ENCODE results near the gene BCO1. TPM values are rescaled to one million over a fixed set of nuclear protein-coding genes. Genes with fewer than 3 reads are reported as not detected.

The BCO1 gene
- total and polyA plus RNA-seq, 4 donors = 0.11 to 0.50 (median 0.29) TPM

GRCh38 chr16:81279392-81279791 lies 40.9 kb downstream of the BCO1 start (continued):
- TF ChIP-seq, protein P1, sequence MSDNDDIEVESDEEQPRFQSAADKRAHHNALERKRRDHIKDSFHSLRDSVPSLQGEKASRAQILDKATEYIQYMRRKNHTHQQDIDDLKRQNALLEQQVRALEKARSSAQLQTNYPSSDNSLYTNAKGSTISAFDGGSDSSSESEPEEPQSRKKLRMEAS (IDR thresholded peaks at IDR 0.05) = no peak
- TF ChIP-seq JUND (IDR thresholded peaks at IDR 0.05) (no peak), NR2F2 (IDR thresholded peaks at IDR 0.05) (no peak)

DNA sequence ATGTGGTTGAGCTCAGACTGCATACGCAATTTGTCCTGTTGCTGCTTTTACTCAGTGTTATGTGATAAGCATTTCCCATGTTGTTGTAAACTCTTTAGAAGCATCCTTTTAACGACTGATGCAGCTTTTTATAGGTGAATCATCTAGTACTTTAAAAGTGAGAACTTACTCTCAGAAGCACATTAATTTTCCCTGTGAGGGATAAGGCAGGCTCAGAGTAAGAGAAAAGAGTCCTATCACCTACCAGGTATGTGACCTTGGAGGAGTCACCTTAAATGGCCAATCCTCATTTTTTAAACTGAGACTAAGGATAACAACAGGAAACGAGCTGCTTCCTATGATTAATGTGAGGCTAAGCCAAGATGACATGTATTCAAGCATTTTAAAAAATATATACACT lies 41.9 kb downstream of the BCO1 start:
- Histone ChIP-seq H3K9ac (ENCODE audit: low read depth in 1 of 2, low read length in 2 of 2) (no peak overlapping the region), H3K27me3 (ENCODE audit: control insufficient read depth in 4 of 4, insufficient read depth in 4 of 4, low read length in 3 of 4) (no peaks in the 10 kb centered on the region), H3K4me3 (ENCODE audit: low read depth in 1 of 3, low read length in 3 of 3) (no peak overlapping the region), H3K9me3 (ENCODE audit: control insufficient read depth in 4 of 4, low read length in 3 of 4) (no peaks in the 10 kb centered on the region), H3K4me1 (ENCODE audit: control insufficient read depth in 4 of 4, insufficient read depth in 4 of 4, low read length in 3 of 4) (no peaks in the 10 kb centered on the region), H3K27ac (ENCODE audit: low read depth in 1 of 2, low read length in 2 of 2) (no peak overlapping the region), H3K36me3 (ENCODE audit: control insufficient read depth in 4 of 4, insufficient read depth in 3 of 4, low read depth in 1 of 4, low read length in 3 of 4) (no peaks in the 10 kb centered on the region)
- TF ChIP-seq EGR1 (IDR thresholded peaks at IDR 0.05; ENCODE audit: low read depth in 2 of 2) = no peak
- no peak for TF ChIP-seq REST (IDR thresholded peaks at IDR 0.05)
- TF ChIP-seq CTCF (IDR thresholded peaks at IDR 0.05; ENCODE audit: low read depth, low read length, missing input control) = no peak
- 65% methylated on average over 3 of the region's 3 CpGs for WGBS
- DNase-seq (ENCODE audit: low spot score) = no peak

DNA sequence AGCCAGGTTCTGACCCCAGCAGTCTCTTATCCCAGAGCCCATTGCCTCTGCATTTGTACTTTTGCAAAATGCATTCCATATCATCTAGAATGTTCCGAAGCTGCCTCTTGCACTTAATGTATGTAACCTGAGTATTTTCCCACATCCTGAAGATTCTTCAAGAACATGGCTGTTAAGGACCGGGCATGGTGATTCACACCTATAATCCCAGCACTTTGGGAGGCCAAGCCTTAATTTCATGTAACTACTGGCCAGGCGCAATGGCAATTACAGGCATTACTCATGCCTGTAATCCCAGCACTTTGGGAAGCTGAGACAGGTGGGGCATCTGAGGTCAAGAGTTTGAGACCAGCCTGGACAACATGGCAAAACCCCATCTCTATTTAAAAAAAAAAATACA lies 44.6 kb downstream of the BCO1 start:
- Histone ChIP-seq H3K4me1 (ENCODE audit: control insufficient read depth in 4 of 4, insufficient read depth in 4 of 4, low read length in 3 of 4) (no peaks in the 10 kb centered on the region), H3K27ac (ENCODE audit: low read depth in 1 of 2, low read length in 2 of 2) (no peak overlapping the region), H3K27me3 (ENCODE audit: control insufficient read depth in 4 of 4, insufficient read depth in 4 of 4, low read length in 3 of 4) (no peaks in the 10 kb centered on the region), H3K9me3 (ENCODE audit: control insufficient read depth in 4 of 4, low read length in 3 of 4) (no peaks in the 10 kb centered on the region), H3K36me3 (ENCODE audit: control insufficient read depth in 4 of 4, insufficient read depth in 3 of 4, low read depth in 1 of 4, low read length in 3 of 4) (no peaks in the 10 kb centered on the region), H3K4me3 (ENCODE audit: low read depth in 1 of 3, low read length in 3 of 3) (no peak overlapping the region), H3K9ac (ENCODE audit: low read depth in 1 of 2, low read length in 2 of 2) (no peak overlapping the region)
- no peak for DNase-seq (ENCODE audit: low spot score)
- TF ChIP-seq HNF4G (IDR thresholded peaks at IDR 0.05) = no peak
- no peak for TF ChIP-seq SP1 (IDR thresholded peaks at IDR 0.05)
- TF ChIP-seq EGR1 (IDR thresholded peaks at IDR 0.05; ENCODE audit: low read depth in 2 of 2) = no peak
- TF ChIP-seq TAF1 (conservative IDR thresholded peaks at IDR 0.05) = no peak
- no peak for TF ChIP-seq GABPA (IDR thresholded peaks at IDR 0.05 in 1 of 2, conservative IDR thresholded peaks at IDR 0.05 in 1 of 2)
- TF ChIP-seq RAD21 (IDR thresholded peaks at IDR 0.05) = no peak
- WGBS = 92% methylated on average over 3 of the region's 3 CpGs

Measured in liver (tissue), 9 donors.